ENCODE results near the gene SLX4. TPM values are rescaled to one million over a fixed set of nuclear protein-coding genes. Genes with fewer than 3 reads are reported as not detected.

The SLX4 gene
- total and polyA plus RNA-seq, 2 donors (not counting 3 experiments of a cell fraction or from before 2014, with no cell fraction given) = 2.9 to 8.9 TPM

DNA sequence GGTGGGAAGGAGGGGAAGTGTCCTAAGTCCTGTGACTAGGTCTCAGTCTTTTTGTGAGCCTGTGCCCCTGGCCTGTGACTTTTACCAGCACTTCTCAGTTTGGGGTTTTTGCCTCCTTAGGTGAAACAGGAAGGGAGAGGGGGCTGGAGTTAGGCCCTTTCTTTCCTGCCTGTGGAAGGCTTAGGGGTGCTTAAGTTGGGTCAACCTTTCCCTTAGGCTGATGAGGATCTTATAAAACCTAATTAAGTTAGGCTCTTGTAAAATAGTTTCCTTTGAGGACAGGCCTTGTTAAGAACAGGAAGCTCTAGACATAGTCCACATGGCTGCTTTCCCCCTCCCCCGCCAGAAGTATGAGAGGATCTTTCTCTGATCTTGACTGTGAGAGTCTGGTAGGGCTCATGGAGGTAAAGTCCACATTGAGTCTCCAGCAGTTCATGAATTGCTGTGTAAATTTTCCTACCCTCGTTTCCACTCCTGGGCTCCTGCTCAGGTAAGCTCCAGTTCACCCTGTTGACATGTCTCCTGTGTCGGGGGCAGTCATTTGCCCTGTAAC lies 26.0 kb upstream of the SLX4 start:
- peak; percentile 28 for FAIRE-seq
- no peaks in the 10 kb centered on the region for H3K9me1 ChIP-seq (replicated peaks; ENCODE audit: control insufficient read depth, extremely low read depth, insufficient read depth, low read length)
- no peaks in the 10 kb centered on the region for H3K79me2 ChIP-seq (ENCODE audit: control insufficient read depth, insufficient read depth, low read length)
- CTCF ChIA-PET = interaction anchor here (1.0 kb wide), 1 partner anchor 9 kb away, joined by 3 read pairs; no protein-coding TSS in a partner anchor
- no peak overlapping the region for H3K27ac ChIP-seq (ENCODE audit: insufficient read depth, low read depth, low read length)
- no peak overlapping the region for H3K4me2 ChIP-seq (ENCODE audit: insufficient read depth, low read length)
- no peaks in the 10 kb centered on the region for H3K9me3 ChIP-seq (replicated peaks; ENCODE audit: control insufficient read depth, insufficient read depth, low read length)
- H2AFZ ChIP-seq (ENCODE audit: low read depth, low read length) = peak overlapping the region; percentile 14
- peak; percentile 59 for DNase-seq (ENCODE audit: low read depth, low spot score)
- peaks cover 7% of the 10 kb centered on the region for H3K4me1 ChIP-seq (ENCODE audit: control insufficient read depth, extremely low read depth, insufficient read depth, low read length)
- H3K27me3 ChIP-seq (ENCODE audit: control insufficient read depth in 2 of 2, insufficient read depth in 2 of 2, low read length in 2 of 2) = no peaks in the 10 kb centered on the region
- intact Hi-C loops (cut with micrococcal nuclease) = no loop called here
- TF ChIP-seq GATA2 (IDR thresholded peaks at IDR 0.05; ENCODE audit: insufficient read depth, insufficient read length, low read depth, low read length) = no peak
- TF ChIP-seq, protein P1, sequence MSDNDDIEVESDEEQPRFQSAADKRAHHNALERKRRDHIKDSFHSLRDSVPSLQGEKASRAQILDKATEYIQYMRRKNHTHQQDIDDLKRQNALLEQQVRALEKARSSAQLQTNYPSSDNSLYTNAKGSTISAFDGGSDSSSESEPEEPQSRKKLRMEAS (IDR thresholded peaks at IDR 0.05; ENCODE audit: insufficient read depth, insufficient read length) = no peak
- TF ChIP-seq MYC (IDR thresholded peaks at IDR 0.05; ENCODE audit: low read depth, low read length) = no peak
- TF ChIP-seq POLR2AphosphoS5 (IDR thresholded peaks at IDR 0.05; ENCODE audit: insufficient read depth, low read depth, low read length) = no peak
- TF ChIP-seq FOS (IDR thresholded peaks at IDR 0.05; ENCODE audit: borderline replicate concordance, insufficient read depth, low read length) = no peak
- TF ChIP-seq, protein P2, sequence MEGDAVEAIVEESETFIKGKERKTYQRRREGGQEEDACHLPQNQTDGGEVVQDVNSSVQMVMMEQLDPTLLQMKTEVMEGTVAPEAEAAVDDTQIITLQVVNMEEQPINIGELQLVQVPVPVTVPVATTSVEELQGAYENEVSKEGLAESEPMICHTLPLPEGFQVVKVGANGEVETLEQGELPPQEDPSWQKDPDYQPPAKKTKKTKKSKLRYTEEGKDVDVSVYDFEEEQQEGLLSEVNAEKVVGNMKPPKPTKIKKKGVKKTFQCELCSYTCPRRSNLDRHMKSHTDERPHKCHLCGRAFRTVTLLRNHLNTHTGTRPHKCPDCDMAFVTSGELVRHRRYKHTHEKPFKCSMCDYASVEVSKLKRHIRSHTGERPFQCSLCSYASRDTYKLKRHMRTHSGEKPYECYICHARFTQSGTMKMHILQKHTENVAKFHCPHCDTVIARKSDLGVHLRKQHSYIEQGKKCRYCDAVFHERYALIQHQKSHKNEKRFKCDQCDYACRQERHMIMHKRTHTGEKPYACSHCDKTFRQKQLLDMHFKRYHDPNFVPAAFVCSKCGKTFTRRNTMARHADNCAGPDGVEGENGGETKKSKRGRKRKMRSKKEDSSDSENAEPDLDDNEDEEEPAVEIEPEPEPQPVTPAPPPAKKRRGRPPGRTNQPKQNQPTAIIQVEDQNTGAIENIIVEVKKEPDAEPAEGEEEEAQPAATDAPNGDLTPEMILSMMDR (IDR thresholded peaks at IDR 0.05; ENCODE audit: extremely low read depth in 1 of 2, insufficient read depth in 1 of 2, low read depth in 1 of 2, low read length in 2 of 2) = no peak
- no peak for TF ChIP-seq POLR2A (IDR thresholded peaks at IDR 0.05; ENCODE audit: low read depth, low read length)
- no peaks in the 10 kb centered on the region for H4K20me1 ChIP-seq (replicated peaks; ENCODE audit: control insufficient read depth, extremely low read depth, insufficient read depth, low read length)
- peaks cover 0 to 2% of the 10 kb centered on the region in 2 experiments for H3K36me3 ChIP-seq (ENCODE audit: control insufficient read depth in 2 of 2, extremely low read depth in 1 of 2, insufficient read depth in 2 of 2, low read length in 2 of 2)
- H3K4me3 ChIP-seq (replicated peaks in 1 of 3; ENCODE audit: insufficient read depth in 1 of 3, low read depth in 1 of 3, low read length in 3 of 3) = no peak overlapping the region
- no peak overlapping the region for H3K9ac ChIP-seq (replicated peaks; ENCODE audit: extremely low read depth, insufficient read depth, low read length)
- POLR2A ChIA-PET = no interaction called here
- dilution Hi-C loops (cut with MboI; ENCODE audit: extremely low pct_ligation_motif_present, low sequenced_read_pairs) = no loop called here
- BruUV-seq (replicated peaks) = no TSS peak
